NCI-H2081 (cell line): Measurements from ENCODE around the gene HYCC1.
"Not testable (repeated sequence)": the region's sequence is repeated elsewhere in the genome, so short reads cannot be mapped to it uniquely, and the experiment has no call there.

Source experiments
- DNase-seq, 2 experiments: peaks; one replicate each; lab custom pipeline; 2025; lab: John Stamatoyannopoulos, UW

The HYCC1 gene

DNA sequence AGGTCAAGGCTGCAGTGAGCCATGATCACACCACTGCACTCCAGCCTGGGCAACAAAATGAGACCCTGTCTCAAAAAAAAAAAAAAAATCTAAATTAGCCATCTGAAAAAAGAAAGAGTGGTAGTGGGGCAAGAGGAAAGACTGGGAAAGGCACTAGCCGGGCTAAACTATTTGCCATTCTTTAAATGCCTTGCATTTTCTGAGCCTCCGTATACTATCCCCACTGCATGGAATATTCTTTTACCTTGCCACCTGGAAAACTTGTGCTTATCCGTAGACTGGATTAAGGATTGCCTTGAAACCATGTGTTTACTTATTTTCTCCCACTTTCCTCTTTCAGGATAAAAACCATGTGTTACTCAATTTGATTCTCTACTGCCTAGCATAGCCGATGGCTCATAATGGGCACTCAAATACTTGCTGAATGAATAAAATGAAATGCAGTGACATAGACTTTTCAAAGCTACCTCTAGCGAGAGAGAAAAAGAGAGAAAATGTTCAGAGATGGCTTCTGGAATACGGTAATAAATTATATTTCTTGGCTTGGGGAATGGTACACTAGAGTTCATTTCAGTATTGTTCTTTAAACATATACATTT lies 30.6 kb downstream of the HYCC1 start:
- DNase-seq = no peak

DNA sequence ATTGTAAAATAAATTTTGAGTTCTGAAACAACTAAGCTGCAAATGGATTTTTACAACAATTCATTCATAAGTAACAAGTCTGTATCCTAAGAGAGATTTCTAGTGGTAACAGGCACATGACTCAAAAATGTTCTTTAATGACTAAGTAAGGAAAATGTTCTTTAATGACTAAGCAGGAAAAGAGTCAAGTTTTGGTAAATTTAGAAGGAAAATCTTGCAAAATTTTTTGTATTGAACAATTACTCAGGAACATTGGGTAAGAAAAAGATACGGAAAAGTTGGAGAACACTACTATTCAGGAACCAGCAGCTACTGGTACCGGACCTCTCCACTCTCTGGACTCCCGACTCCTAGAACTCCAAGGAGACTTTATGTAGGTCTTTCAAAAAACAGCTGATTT lies 33.5 kb downstream of the HYCC1 start:
- DNase-seq = no peak

DNA sequence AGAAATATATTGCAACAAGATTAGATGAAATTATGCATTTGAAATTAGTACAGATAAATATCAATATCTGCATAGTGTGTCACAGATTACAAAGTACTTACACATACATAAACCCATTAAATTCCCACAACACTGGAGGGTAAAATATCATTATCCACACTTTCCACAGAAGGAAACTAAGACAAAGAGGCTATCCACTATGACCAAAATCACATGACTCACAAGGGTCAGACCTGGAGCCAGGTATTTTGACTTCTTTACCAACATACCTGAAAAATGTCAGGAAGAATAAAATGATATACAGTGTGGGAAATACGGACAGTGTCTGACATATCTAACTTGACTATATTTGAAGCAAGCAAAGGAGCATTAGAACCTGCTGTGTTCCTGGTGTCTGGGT lies 34.1 kb downstream of the HYCC1 start:
- no peak for DNase-seq

DNA sequence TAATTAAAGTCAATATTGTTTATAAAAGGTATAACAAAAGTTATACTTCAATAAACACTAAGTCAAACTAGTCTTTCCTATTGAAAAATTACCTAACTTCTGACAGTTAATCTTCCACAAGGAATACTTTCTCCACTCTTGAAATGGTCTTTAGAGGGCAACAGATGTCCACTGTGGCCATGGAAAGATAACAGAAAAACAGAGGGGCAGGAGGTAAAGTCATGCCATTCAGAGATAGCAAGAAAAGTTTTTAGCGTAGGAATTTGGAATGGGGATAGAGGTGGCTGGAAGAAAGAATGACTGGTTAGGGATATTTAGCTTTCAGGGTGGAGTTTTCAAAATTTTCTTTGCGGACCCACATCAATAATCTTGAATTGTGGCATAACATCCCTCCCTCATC lies 34.7 kb downstream of the HYCC1 start:
- DNase-seq = no peak

DNA sequence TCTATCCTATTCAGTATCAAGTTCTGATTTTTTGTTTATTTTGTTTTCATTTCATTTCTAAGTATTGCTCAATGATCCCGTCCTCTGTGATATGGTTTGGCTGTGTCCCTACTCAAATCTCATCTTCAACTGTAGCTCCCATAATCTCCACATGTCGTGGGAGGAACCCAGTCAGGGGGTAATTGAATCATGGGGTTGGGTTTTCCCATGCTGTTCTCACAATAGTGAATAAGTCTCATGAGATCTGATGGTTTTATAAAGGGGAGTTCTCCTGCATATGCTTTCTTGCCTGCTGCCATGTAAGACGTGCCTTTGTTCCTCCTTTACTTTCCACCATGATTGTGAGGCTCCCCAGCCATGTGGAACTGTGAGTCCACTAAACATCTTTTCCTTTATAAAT lies 39.3 kb downstream of the HYCC1 start:
- DNase-seq = not testable (repeated sequence)

DNA sequence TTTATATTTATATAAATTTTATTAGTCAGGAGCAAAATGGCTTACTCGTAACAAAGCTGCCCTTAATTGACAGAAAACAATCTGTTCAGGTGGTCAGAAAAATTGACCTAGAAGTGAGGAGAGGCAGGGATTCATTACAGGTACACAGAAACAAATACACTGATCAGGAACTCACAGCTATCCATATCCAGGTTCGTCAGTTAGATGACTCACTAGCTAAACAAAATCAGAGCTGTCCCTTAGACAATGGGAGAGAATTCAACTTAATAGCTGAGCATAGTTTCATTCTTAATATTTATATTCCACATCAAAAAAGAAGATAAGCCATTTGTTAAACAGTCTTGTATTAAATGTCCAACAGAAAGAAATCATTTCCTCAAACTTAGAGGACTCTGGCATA lies 41.7 kb downstream of the HYCC1 start:
- DNase-seq = no peak

DNA sequence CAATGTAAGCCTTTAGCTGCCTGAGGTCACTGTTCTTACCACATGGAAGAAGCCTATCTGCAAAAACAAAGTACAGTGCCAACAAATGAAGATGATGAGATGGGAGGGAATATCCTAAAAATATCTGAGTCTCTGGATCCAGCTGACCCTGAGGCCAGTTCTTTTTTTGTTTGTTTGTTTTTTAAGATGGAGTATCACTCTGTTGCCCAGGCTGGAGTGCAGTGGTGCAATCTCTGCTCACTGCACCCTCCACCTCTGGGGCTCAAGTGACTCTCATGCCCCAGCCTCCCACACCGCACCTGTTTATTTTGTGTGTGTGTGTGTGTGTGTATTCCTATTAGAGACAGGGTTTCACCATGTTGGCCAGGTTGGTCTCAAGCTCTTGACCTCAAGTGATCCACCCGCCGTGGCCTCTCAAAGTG lies 44.9 kb downstream of the HYCC1 start:
- DNase-seq = no peak
